ENCODE data around the gene RPL22.

The RPL22 gene

GRCh38 chr1:6234502-6235295 is 35.3 kb upstream of the RPL22 start:
- H3K27ac ChIP-seq = peak overlapping the region; percentile 78

GRCh38 chr1:6233376-6233775 is 34.0 kb upstream of the RPL22 start:
- no peak for TF ChIP-seq CTCF (conservative IDR thresholded peaks at IDR 0.05; ENCODE audit: low read depth)
- H3K27ac ChIP-seq = no peak overlapping the region
- CTCF ChIA-PET = interaction anchor here (1.9 kb wide), 1 partner anchor 13 kb away, joined by 4 read pairs; no protein-coding TSS in a partner anchor
- POLR2A ChIA-PET (ENCODE audit: low non-redundant PET) = no interaction called here
- DNase-seq (ENCODE audit: low spot score) = no peak

More at GRCh38 chr1:6234502-6235295, 35.3 kb upstream of the RPL22 start:
- CTCF ChIA-PET = interaction anchor here (0.7 to 1.9 kb wide), 4 partner anchors 11 to 185 kb away, joined by 3 to 6 read pairs (median 4); partner anchors contain the start of gene HES2
- POLR2A ChIA-PET (ENCODE audit: low non-redundant PET) = interaction anchor here (0.6 to 1.0 kb wide), 2 partner anchors 28 to 30 kb away, joined by 3 to 4 read pairs; partner anchors contain the start of gene RNF207
- no peak for DNase-seq (ENCODE audit: low spot score)
- no peak for TF ChIP-seq CTCF (conservative IDR thresholded peaks at IDR 0.05; ENCODE audit: low read depth)

DNA sequence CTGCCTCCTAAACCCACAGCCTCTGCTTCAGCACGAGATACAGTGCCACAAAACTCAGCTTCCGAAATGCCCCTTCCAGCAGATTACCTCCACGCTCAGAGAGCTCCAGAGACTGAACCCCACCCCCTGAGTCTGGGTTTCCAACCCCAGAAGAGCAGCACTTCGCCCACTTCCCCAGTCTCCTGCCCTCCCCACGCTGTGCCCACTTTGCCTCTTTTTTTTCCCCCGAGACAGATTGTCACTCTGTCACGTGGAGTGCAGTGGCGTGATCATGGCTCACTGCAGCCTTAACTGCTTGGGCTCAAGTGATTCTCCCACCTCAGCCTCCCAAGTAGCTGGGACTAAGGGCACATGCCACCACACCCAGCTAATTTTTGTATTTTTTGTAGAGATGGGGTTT is 26.3 kb upstream of the RPL22 start:
- CTCF ChIA-PET = interaction anchor here (1.0 to 1.1 kb wide), 2 partner anchors 16 to 21 kb away, joined by 3 read pairs; no protein-coding TSS in a partner anchor
- peak overlapping the region; percentile 12; the same call in 1 of the 2 replicates for H3K27ac ChIP-seq
- POLR2A ChIA-PET (ENCODE audit: low non-redundant PET) = no interaction called here
- DNase-seq (ENCODE audit: low spot score) = no peak
- no peak for TF ChIP-seq CTCF (conservative IDR thresholded peaks at IDR 0.05; ENCODE audit: low read depth)

GRCh38 chr1:6224718-6225117 is 25.3 kb upstream of the RPL22 start:
- CTCF ChIA-PET = interaction anchor here (1.0 kb wide), 1 partner anchor 15 kb away, joined by 3 read pairs; no protein-coding TSS in a partner anchor
- peak overlapping the region; percentile 12; the same call in 1 of the 2 replicates for H3K27ac ChIP-seq
- TF ChIP-seq CTCF (conservative IDR thresholded peaks at IDR 0.05; ENCODE audit: low read depth) = no peak
- DNase-seq (ENCODE audit: low spot score) = no peak
- POLR2A ChIA-PET (ENCODE audit: low non-redundant PET) = no interaction called here

- H3K27ac ChIP-seq = peak overlapping the region; percentile 50; the same call in 1 of the 2 replicates
- ChIA-PET POLR2A (ENCODE audit: low non-redundant PET) (interaction anchor here (0.5 kb wide), 1 partner anchor 15 kb away, joined by 3 read pairs; no protein-coding TSS in a partner anchor), CTCF (no interaction called here)
- TF ChIP-seq CTCF (conservative IDR thresholded peaks at IDR 0.05; ENCODE audit: low read depth) = no peak
- DNase-seq (ENCODE audit: low spot score) = no peak
Measured at GRCh38 chr1:6223617-6224016, 24.2 kb upstream of the RPL22 start.

- POLR2A ChIA-PET (ENCODE audit: low non-redundant PET) = no interaction called here
- TF ChIP-seq CTCF (conservative IDR thresholded peaks at IDR 0.05; ENCODE audit: low read depth) = no peak
- no peak for DNase-seq (ENCODE audit: low spot score)
- H3K27ac ChIP-seq = peak overlapping the region; percentile 50
- CTCF ChIA-PET = no interaction called here
Measured at GRCh38 chr1:6222636-6223035, 23.2 kb upstream of the RPL22 start.

Data from RWPE1 (cell line).